HAP-1 (cell line): Measurements from ENCODE around the gene PCOLCE2.
A peak's percentile ranks its signal among the peaks of the same experiment; 100 is the strongest.
"Not testable (repeated sequence)": the region's sequence is repeated elsewhere in the genome, so short reads cannot be mapped to it uniquely, and the experiment has no call there.

Source experiments
- DNase-seq, 2 experiments: peaks; one replicate each; pipeline ENCODE4 v3.0.0-alpha.2; 2016 to 2020; ENCODE audit warnings: low spot score in 2 of 2
- H3K27me3 ChIP-seq: fragments of 250-450 bp; sonication (Bioruptor Pico); 2 replicates; pipeline ENCODE4 v1.5.1; 2020; ENCODE audit warnings: low read depth, mild to moderate bottlenecking, moderate library complexity
- H3K36me3 ChIP-seq: fragments of 250-450 bp; sonication (Bioruptor Pico); replicated peaks from 2 replicates; pipeline ENCODE4 v1.5.1; 2020; ENCODE audit warnings: mild to moderate bottlenecking
- H3K4me1 ChIP-seq: fragments of 250-450 bp; sonication (Bioruptor Pico); 2 replicates; pipeline ENCODE4 v1.5.1; 2020; ENCODE audit warnings: mild to moderate bottlenecking
- H3K4me3 ChIP-seq: fragments of 250-450 bp; sonication (Bioruptor Pico); 2 replicates; pipeline ENCODE4 v1.5.1; 2020; ENCODE audit warnings: mild to moderate bottlenecking, moderate library complexity
- H3K9me3 ChIP-seq: fragments of 250-450 bp; sonication (Bioruptor Pico); 2 replicates; pipeline ENCODE4 v1.5.1; 2020; ENCODE audit warnings: mild to moderate bottlenecking, moderate library complexity
- in situ Hi-C: fragments of 300-500 bp; cut with MboI; formaldehyde crosslinking; loops from 3 replicates; pipeline ENCODE4 v1.14.3; 2020; ENCODE audit warnings: low sequenced_read_pairs, inconsistent platforms, mixed read lengths

The PCOLCE2 gene

DNA sequence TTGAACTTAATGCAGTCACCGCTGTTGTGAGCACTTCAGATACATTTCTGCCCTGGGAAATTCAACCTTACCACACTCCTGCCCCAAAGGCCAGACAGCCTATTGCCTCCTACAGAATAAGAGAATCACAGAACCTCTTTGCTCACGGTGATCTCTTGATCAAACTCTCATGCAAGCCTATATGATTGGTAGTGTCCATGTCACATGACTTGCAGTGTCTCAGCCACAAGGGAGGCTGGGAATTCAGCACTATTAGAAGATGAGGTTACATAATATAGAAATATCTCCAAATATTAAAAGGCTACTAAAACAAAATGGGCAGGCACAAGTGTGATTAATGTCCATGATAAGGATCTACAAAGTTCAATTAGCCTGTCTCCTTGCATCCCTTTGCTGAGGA lies 3.8 kb upstream of the PCOLCE2 start:
- H3K4me3 ChIP-seq, result no peak overlapping the region
- H3K4me1 ChIP-seq, result peaks cover 11% of the 10 kb centered on the region
- no peak for DNase-seq
- in situ Hi-C loops, result no loop called here
- no peaks in the 10 kb centered on the region for H3K36me3 ChIP-seq
- H3K27me3 ChIP-seq, result no peaks in the 10 kb centered on the region
- no peaks in the 10 kb centered on the region for H3K9me3 ChIP-seq

GRCh38 chr3:142890592-142890991 lies 1.7 kb upstream of the PCOLCE2 start:
- Histone ChIP-seq H3K36me3 (no peaks in the 10 kb centered on the region), H3K27me3 (no peaks in the 10 kb centered on the region), H3K4me3 (no peak overlapping the region), H3K9me3 (no peaks in the 10 kb centered on the region), H3K4me1 (peaks cover 32% of the 10 kb centered on the region)
- DNase-seq, result no peak
- in situ Hi-C loops, result no loop called here

DNA sequence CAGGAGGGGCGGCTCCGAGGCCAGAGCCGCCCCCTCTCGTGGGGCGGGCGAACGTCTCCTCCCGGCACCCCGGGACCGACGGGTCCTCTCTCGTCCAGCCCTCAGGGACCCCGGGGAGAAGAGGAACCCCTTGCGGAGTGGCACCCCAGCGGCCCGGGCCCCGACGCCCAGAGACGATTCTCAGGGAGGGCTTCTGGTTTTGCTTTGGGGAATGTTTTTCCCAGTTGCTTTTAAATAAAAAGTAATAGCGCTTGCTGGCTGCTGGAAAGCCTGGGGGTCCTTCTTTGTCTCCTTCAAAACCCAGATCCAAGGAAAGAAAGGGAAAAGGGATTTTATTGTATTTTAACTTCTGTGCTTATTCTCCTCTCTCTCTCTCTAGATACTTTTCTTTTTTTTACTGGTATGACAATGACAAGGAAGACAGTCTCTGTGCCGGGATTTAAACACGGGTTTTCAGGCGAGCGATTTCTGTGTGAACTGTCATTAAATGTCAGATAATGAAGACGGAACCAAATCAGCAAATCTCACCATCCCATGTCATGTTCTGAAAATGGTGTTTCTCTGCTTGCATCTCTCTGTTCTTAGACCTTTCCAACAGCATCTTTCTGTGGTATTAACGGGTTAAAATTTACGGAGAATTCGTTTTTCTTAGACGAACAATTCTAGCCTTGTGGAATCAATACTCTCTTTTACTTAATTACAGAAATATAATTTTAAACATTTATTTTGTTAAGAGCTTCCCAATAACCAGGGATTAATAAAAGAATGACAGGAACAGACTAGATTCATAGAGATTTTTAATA lies 530 bp upstream of the PCOLCE2 start:
- H3K9me3 ChIP-seq, result no peaks in the 10 kb centered on the region
- in situ Hi-C loops, result no loop called here
- no peaks in the 10 kb centered on the region for H3K36me3 ChIP-seq
- H3K4me3 ChIP-seq, result peak overlapping the region; percentile 49
- DNase-seq, result no peak
- peaks cover 41% of the 10 kb centered on the region for H3K4me1 ChIP-seq
- no peaks in the 10 kb centered on the region for H3K27me3 ChIP-seq

DNA sequence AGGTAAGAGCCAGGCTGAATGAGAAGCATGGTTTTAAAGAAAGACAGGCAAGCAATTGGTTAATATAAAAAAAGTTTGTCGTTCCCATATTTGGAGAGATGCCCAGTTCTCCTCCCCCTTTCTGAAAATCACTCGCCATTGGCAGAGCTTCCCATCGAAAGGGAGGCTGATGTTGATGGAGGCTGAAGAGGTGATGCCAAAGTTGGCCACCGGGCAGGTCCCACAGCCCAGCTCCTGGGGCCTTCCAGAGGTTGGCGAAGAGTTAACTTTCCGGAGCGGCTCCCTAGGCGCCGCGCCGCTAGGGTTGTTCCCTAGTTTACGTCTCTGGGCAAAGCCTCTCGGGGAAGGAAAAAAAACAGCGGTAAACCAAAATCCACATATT lies 793 bp downstream of the PCOLCE2 start:
- Histone ChIP-seq H3K4me1 (peaks cover 49% of the 10 kb centered on the region), H3K4me3 (peak overlapping the region; percentile 49), H3K9me3 (no peaks in the 10 kb centered on the region), H3K27me3 (no peaks in the 10 kb centered on the region), H3K36me3 (no peaks in the 10 kb centered on the region)
- peak; percentile 78 to 84 for DNase-seq
- in situ Hi-C loops, result no loop called here

DNA sequence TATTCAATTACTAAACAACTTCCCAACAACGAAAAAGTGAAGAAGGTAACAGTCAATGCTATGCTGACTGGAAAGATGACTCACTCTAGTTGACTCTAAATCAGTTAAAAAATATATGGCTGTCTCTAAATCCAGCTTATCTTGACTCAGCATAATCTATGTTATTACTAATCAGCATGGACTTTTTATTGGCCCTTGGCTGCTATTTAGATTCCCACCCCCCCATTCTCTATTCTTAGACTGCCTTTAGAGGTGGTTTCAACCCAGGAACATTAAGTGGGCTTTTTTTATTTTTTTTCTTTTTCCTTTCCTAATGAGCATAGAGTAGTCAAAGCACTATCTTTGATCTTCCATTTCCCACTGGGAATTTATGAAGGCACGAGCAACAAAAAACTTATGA lies 1.9 kb downstream of the PCOLCE2 start:
- peaks cover 54% of the 10 kb centered on the region for H3K4me1 ChIP-seq
- peak in 1 of 2 experiments; percentile 40 for DNase-seq
- H3K4me3 ChIP-seq, result no peak overlapping the region
- H3K27me3 ChIP-seq, result no peaks in the 10 kb centered on the region
- in situ Hi-C loops, result no loop called here
- no peaks in the 10 kb centered on the region for H3K36me3 ChIP-seq
- H3K9me3 ChIP-seq, result no peaks in the 10 kb centered on the region

DNA sequence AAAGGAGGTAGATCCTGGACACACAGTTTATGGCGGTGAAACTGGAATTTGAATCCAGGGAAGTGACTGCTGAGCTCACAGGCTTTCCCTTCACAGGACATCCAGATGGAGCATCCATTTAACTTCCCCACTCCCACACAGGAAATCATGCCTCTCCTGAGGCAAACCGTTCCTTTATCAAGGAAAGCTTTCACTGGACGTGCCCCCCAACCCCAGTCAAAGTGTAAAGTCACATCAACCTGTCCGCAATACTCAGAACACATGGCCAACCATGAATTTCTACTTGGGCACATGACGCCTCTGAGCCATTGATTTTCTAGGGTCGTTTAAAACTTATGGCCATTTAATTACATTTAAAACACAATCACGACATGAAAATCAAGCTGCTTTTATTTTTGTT lies 2.9 kb downstream of the PCOLCE2 start:
- Histone ChIP-seq H3K9me3 (no peaks in the 10 kb centered on the region), H3K27me3 (no peaks in the 10 kb centered on the region), H3K4me3 (no peak overlapping the region), H3K4me1 (peaks cover 54% of the 10 kb centered on the region), H3K36me3 (no peaks in the 10 kb centered on the region)
- no peak for DNase-seq
- in situ Hi-C loops, result no loop called here

DNA sequence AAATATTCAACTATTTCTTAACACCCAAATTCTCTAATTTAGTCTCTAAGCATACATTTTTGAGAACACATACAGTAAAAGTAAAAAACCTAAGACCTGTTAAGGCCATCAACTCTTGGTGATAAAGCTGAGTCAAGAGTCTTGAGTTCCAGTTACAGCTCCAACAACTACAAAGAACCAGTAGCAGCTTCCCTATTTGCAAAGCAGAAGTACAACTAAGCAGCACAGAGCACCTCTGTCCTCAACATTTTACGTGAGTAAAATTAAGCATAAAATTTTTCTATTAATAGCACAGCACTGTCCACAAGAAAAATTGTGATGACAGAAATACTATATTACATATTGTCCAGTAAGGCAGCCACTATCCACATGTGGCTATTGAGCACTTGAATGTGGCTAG lies 4.4 kb downstream of the PCOLCE2 start:
- in situ Hi-C loops, result no loop called here
- Histone ChIP-seq H3K4me1 (peaks cover 51% of the 10 kb centered on the region), H3K4me3 (no peak overlapping the region), H3K27me3 (no peaks in the 10 kb centered on the region), H3K36me3 (no peaks in the 10 kb centered on the region), H3K9me3 (no peaks in the 10 kb centered on the region)
- DNase-seq, result peak in 1 of 2 experiments; percentile 36

DNA sequence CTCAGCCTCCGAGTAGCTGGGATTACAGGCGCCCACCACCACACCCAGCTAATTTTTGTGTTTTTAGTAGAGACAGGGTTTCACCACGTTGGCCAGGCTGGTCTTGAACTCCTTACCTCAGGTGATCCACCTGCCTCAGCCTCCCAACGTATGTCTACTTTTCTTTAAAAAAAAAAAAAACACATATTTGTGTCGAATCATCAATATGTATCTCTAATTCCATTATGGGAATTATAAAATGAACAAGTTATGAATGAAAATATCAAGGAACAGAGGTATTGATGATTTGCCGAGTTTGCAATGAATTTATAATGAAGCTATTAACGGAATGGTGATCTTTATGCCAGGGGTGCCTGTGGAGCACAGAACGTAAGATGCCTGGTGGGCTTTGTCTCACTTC lies 5.3 kb downstream of the PCOLCE2 start:
- not testable (repeated sequence) for DNase-seq

GRCh38 chr3:142881445-142882224 lies 7.2 kb downstream of the PCOLCE2 start:
- H3K4me3 ChIP-seq, result no peak overlapping the region
- H3K9me3 ChIP-seq, result no peaks in the 10 kb centered on the region
- H3K27me3 ChIP-seq, result no peaks in the 10 kb centered on the region
- H3K36me3 ChIP-seq, result no peaks in the 10 kb centered on the region
- in situ Hi-C loops, result no loop called here
- DNase-seq, result no peak
- H3K4me1 ChIP-seq, result peaks cover 32% of the 10 kb centered on the region

More for the DNA sequence above, 5.3 kb downstream of the PCOLCE2 start:
- H3K4me1 ChIP-seq, result peaks cover 48% of the 10 kb centered on the region
- H3K27me3 ChIP-seq, H3K4me3 ChIP-seq, in situ Hi-C loops, H3K36me3 ChIP-seq, H3K9me3 ChIP-seq: not testable (repeated sequence)

- Histone ChIP-seq H3K4me3 (no peak overlapping the region), H3K27me3 (no peaks in the 10 kb centered on the region), H3K4me1 (peaks cover 6% of the 10 kb centered on the region), H3K9me3 (no peaks in the 10 kb centered on the region), H3K36me3 (no peaks in the 10 kb centered on the region)
- no peak for DNase-seq
- in situ Hi-C loops, result no loop called here
These were observed 10.1 kb downstream of the PCOLCE2 start for GRCh38 chr3:142878649-142879300.

GRCh38 chr3:142876417-142876816 lies 12.5 kb downstream of the PCOLCE2 start:
- Histone ChIP-seq H3K27me3 (no peaks in the 10 kb centered on the region), H3K9me3 (no peaks in the 10 kb centered on the region), H3K4me3 (no peak overlapping the region), H3K4me1 (no peaks in the 10 kb centered on the region), H3K36me3 (no peaks in the 10 kb centered on the region)
- DNase-seq, result no peak
- in situ Hi-C loops, result no loop called here

DNA sequence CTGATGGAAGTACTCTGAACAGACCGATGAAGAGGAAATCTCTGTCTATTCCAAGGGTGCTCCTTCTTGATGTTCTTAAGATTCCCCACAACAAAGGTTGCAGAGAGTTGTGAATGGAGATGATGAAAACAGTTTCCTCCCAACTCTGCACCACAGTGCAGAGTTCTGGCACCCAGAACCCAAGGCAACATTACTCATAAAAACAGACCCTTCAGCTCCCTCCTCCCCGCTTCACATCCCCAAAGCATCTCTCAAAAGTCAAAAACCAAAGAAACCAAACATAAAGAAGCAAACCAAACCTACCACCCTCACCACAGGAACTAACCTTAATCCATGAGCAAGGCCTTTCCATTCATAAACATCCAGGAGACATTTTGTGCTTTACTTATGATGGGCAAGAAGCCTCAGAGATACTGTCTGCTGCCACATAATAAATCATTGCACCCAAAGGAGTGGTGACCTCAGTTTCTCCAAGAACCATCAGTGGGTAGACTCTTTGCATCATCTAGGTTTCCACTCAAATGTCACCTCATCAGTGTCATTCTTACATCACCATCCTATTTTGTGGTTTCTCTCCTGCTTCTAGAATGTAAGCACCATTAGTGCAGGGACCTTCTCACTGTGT lies 13.2 kb downstream of the PCOLCE2 start:
- no peaks in the 10 kb centered on the region for H3K4me1 ChIP-seq
- H3K4me3 ChIP-seq, result no peak overlapping the region
- H3K27me3 ChIP-seq, result no peaks in the 10 kb centered on the region
- in situ Hi-C loops, result no loop called here
- no peaks in the 10 kb centered on the region for H3K36me3 ChIP-seq
- DNase-seq, result no peak
- no peaks in the 10 kb centered on the region for H3K9me3 ChIP-seq

DNA sequence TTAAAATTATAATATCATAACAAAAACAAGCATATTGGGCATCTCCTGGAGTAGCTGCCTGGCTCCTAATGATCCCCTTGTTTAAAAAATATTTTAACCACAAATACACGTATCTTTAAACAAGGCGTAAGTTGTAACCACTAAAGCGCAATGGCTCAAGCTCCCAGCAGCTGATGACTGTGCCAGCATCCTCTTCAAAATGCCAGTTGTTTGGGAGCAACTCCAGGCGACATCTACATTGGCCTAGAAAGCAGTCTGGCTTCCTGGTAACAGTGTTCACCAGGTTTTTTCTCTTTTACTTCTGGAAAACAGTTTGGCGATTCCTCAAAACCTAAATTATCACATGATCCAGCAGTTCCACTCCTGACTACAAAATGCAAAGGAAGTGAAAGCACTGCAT lies 13.8 kb downstream of the PCOLCE2 start:
- DNase-seq, result no peak
- in situ Hi-C loops, result no loop called here

More for the DNA sequence above, 13.8 kb downstream of the PCOLCE2 start:
- no peaks in the 10 kb centered on the region for H3K36me3 ChIP-seq
- no peaks in the 10 kb centered on the region for H3K27me3 ChIP-seq
- H3K4me3 ChIP-seq, result no peak overlapping the region
- no peaks in the 10 kb centered on the region for H3K4me1 ChIP-seq
- no peaks in the 10 kb centered on the region for H3K9me3 ChIP-seq
